HS-5 (cell line): ENCODE results near the gene PDE8B.
"Not testable (repeated sequence)": the region's sequence is repeated elsewhere in the genome, so short reads cannot be mapped to it uniquely, and the experiment has no call there.

ENCODE experiments used
- DNase-seq: peaks from one replicate; pipeline ENCODE4 v3.0.0-alpha.2; 2012; ENCODE audit warnings: low read depth

Gene PDE8B

GRCh38 chr5:77437194-77437593 is 226.7 kb downstream of the PDE8B start:
- DNase-seq, result no peak

- no peak for DNase-seq
These were observed 227.6 kb downstream of the PDE8B start for GRCh38 chr5:77438071-77438470.

- DNase-seq, result no peak
These were observed 233.2 kb downstream of the PDE8B start for GRCh38 chr5:77443670-77444069.

GRCh38 chr5:77444356-77444755 is 233.9 kb downstream of the PDE8B start:
- DNase-seq, result no peak

- DNase-seq, result no peak
These were observed 238.4 kb downstream of the PDE8B start for GRCh38 chr5:77448831-77449230.

GRCh38 chr5:77449277-77449676 is 238.8 kb downstream of the PDE8B start:
- no peak for DNase-seq

- DNase-seq, result no peak
These were observed 239.5 kb downstream of the PDE8B start for GRCh38 chr5:77449981-77450380.

- no peak for DNase-seq
These were observed 241.9 kb downstream of the PDE8B start for GRCh38 chr5:77452351-77452750.

- DNase-seq, result no peak
These were observed 243.6 kb downstream of the PDE8B start for GRCh38 chr5:77454123-77454522.

GRCh38 chr5:77461287-77461686 is 250.8 kb downstream of the PDE8B start:
- DNase-seq, result no peak

- no peak for DNase-seq
These were observed 253.4 kb downstream of the PDE8B start for GRCh38 chr5:77463905-77464304.

GRCh38 chr5:77468875-77469274 is 258.4 kb downstream of the PDE8B start:
- not testable (repeated sequence) for DNase-seq

- not testable (repeated sequence) for DNase-seq
These were observed 264.6 kb downstream of the PDE8B start for GRCh38 chr5:77475041-77475440.
